ENCODE results near the gene KLHDC8A. TPM values are rescaled to one million over a fixed set of nuclear protein-coding genes. Genes with fewer than 3 reads are reported as not detected.

The KLHDC8A gene
- total RNA-seq, 4 donors from 2014 or later, result 0.32 to 2.0 (median 1.2) TPM

GRCh38 chr1:205287767-205288559, 68.8 kb downstream of the KLHDC8A start:
- WGBS, result 74% methylated on average over 8 of the region's 8 CpGs
- Histone ChIP-seq H3K9me3 (no peaks in the 10 kb centered on the region), H3K36me3 (no peaks in the 10 kb centered on the region), H3K4me1 (peaks cover 15 to 41% (median 24%) of the 10 kb centered on the region in 4 donors), H3K27me3 (no peaks in the 10 kb centered on the region), H3K4me3 (no peak overlapping the region), H3K27ac (replicated peaks in 1 of 4) (no peak overlapping the region)
- TF ChIP-seq POLR2A (IDR thresholded peaks at IDR 0.05; ENCODE audit: low read depth), result no peak
- no peak for TF ChIP-seq EP300 (IDR thresholded peaks at IDR 0.05)
- DNase-seq (ENCODE audit: extremely low spot score), result no peak
- intact Hi-C loops (cut with DNase I), result no loop called here

GRCh38 chr1:205287076-205287475, 69.6 kb downstream of the KLHDC8A start:
- H3K4me1 ChIP-seq, result peaks cover 15 to 41% (median 24%) of the 10 kb centered on the region in 4 donors

GRCh38 chr1:205286335-205286950, 70.3 kb downstream of the KLHDC8A start:
- Histone ChIP-seq H3K36me3 (no peaks in the 10 kb centered on the region), H3K4me3 (no peak overlapping the region), H3K9me3 (no peaks in the 10 kb centered on the region), H3K27me3 (no peaks in the 10 kb centered on the region), H3K4me1 (peaks cover 15 to 41% (median 24%) of the 10 kb centered on the region in 4 donors), H3K27ac (replicated peaks in 1 of 4) (no peak overlapping the region)
- 90% methylated on average over 8 of the region's 9 CpGs for WGBS
- no peak for TF ChIP-seq CTCF (IDR thresholded peaks at IDR 0.05)
- TF ChIP-seq POLR2A (IDR thresholded peaks at IDR 0.05; ENCODE audit: low read depth), result no peak
- no peak for TF ChIP-seq EP300 (IDR thresholded peaks at IDR 0.05)
- TF ChIP-seq POLR2AphosphoS5 (IDR thresholded peaks at IDR 0.05), result no peak
- intact Hi-C loops (cut with DNase I), result no loop called here
- no peak for DNase-seq (ENCODE audit: extremely low spot score)

More at GRCh38 chr1:205287076-205287475, 69.6 kb downstream of the KLHDC8A start:
- WGBS, result 91% methylated on average over 3 of the region's 3 CpGs
- H3K27ac ChIP-seq (replicated peaks in 1 of 4), result no peak overlapping the region
- no peak for TF ChIP-seq CTCF (IDR thresholded peaks at IDR 0.05)
- TF ChIP-seq EP300 (IDR thresholded peaks at IDR 0.05), result no peak
- no peak for TF ChIP-seq POLR2A (IDR thresholded peaks at IDR 0.05; ENCODE audit: low read depth)
- TF ChIP-seq POLR2AphosphoS5 (IDR thresholded peaks at IDR 0.05), result no peak
- no peak overlapping the region for H3K4me3 ChIP-seq
- no peaks in the 10 kb centered on the region for H3K27me3 ChIP-seq
- no peaks in the 10 kb centered on the region for H3K9me3 ChIP-seq
- H3K36me3 ChIP-seq, result no peaks in the 10 kb centered on the region
- no peak for DNase-seq (ENCODE audit: extremely low spot score)
- intact Hi-C loops (cut with DNase I), result no loop called here

Small RNA genes within 50 kb of the gene (small RNA-seq; reads per million reads assigned to genes)
- gene SNRPGP10, result 0 reads per million in 3 donors

Other genes starting within 250 kb of the KLHDC8A start
- gene RBBP5, start 234.9 kb downstream of the KLHDC8A start, total RNA-seq, result 10 to 100 TPM in 3 of 4 donors, 1 to 10 TPM in 1; 8.6 to 13.3 (median 12.0) TPM
- 10 to 100 TPM; 12.0 to 16.1 (median 13.9) TPM for gene DSTYK, start 145.2 kb downstream of the KLHDC8A start, total RNA-seq
- 1 to 10 TPM; 4.1 to 8.2 (median 5.9) TPM for gene TMCC2, start 129.0 kb downstream of the KLHDC8A start, total RNA-seq
- gene NUAK2, start 35.2 kb downstream of the KLHDC8A start, total RNA-seq, result under 1 TPM; 0.42 to 0.86 (median 0.74) TPM
- gene LEMD1, start 65.1 kb upstream of the KLHDC8A start, total RNA-seq, result not detected
- not detected for gene BLACAT1, start 99.1 kb upstream of the KLHDC8A start, total RNA-seq
- 10 to 100 TPM in 2 of 4 donors, 1 to 10 TPM in 2; 4.8 to 12.9 (median 9.9) TPM for gene CDK18, start 147.7 kb upstream of the KLHDC8A start, total RNA-seq